ENCODE results near the gene TMEM161A. TPM values are rescaled to one million over a fixed set of nuclear protein-coding genes. Genes with fewer than 3 reads are reported as not detected.

Gene TMEM161A
- total and polyA plus RNA-seq, 2 donors (not counting 1 experiment from before 2014, with no cell fraction given) = 23.6 to 44.0 TPM

DNA sequence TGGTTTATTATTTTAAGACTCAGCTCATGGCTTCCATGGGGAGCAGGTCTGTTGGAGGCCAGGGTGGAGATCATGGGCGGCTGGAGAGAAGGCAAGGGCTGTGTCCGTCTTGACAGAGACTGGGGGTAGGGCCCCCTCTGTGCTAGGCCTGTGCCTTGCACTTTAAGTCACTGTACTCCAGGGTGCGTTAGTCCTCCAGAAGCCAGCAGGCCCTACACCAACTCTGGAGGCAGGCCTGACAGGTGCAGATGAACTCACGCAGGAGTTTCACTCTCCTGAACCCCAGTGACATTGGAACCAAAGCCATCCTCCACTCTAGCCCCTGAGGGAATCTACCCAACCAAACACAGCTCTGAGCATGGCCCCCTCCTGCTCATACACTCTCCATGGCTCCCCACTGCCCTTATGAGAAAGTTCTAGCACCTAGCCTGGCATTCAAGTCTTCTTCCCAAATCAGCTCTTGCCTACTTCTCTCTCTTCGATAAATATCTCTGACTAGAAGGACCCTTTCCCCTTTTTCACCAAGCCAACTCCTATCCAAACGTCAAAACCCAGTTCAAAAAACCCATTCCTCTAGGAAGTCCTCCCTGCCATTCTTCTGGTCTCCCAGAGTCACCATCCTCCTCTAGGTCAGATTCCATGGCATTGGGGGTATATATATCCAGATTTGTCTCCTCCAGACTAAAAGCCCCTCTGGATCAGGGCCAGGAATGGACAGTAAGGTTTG is 16.7 kb upstream of the TMEM161A start:
- peaks cover 60% of the 10 kb centered on the region for H3K4me1 Mint-ChIP-seq
- Histone ChIP-seq H3K79me2 (ENCODE audit: control insufficient read depth, insufficient read depth, low read length) (no peaks in the 10 kb centered on the region), H3K4me1 (ENCODE audit: control insufficient read depth in 2 of 2, insufficient read depth in 2 of 2, low read length in 2 of 2) (peaks cover 30 to 56% of the 10 kb centered on the region in 2 donors)

More for the DNA sequence above, 16.7 kb upstream of the TMEM161A start:
- Mint-ChIP-seq H3K9me3 (ENCODE audit: insufficient read depth) (peaks cover 3% of the 10 kb centered on the region), H3K4me3 (peak overlapping the region; percentile 16), H3K27ac (peak overlapping the region; percentile 50), H3K27me3 (no peaks in the 10 kb centered on the region)
- Histone ChIP-seq H4K20me1 (ENCODE audit: control insufficient read depth, insufficient read depth, low read length, poor library complexity, severe bottlenecking) (no peaks in the 10 kb centered on the region), H3K9ac (ENCODE audit: low read length) (peak overlapping the region; percentile 3), H3K27me3 (replicated peaks in 1 of 4; ENCODE audit: control extremely low read depth in 1 of 4, control insufficient read depth in 3 of 4, insufficient read depth in 4 of 4, low read length in 3 of 4) (no peaks in the 10 kb centered on the region), H3K36me3 (replicated peaks in 1 of 2; ENCODE audit: control extremely low read depth in 1 of 2, control insufficient read depth in 1 of 2, extremely low read depth in 1 of 2, insufficient read depth in 2 of 2, low read length in 1 of 2) (no peaks in the 10 kb centered on the region), H2AFZ (ENCODE audit: insufficient read depth, low read depth, low read length, poor library complexity, severe bottlenecking) (no peak overlapping the region), H3K9me3 (ENCODE audit: control extremely low read depth in 1 of 3, control insufficient read depth in 2 of 3, insufficient read depth in 1 of 3, low read length in 2 of 3) (peaks cover 0 to 6% (median 6%) of the 10 kb centered on the region in 3 donors), H3K27ac (ENCODE audit: low read length in 2 of 2) (no peak overlapping the region), H3K4me3 (ENCODE audit: control extremely low read depth in 1 of 5, extremely low read depth in 1 of 5, insufficient read depth in 1 of 5, low read depth in 2 of 5, low read length in 4 of 5) (peak overlapping the region in 1 of 5 experiments; percentile 10), H3K4me2 (replicated peaks; ENCODE audit: low read depth, low read length, poor library complexity, severe bottlenecking) (peak overlapping the region; percentile 52)
- CTCF ChIA-PET = interaction anchor here (1.7 to 5.1 kb wide), 3 partner anchors 8 to 19 kb away, joined by 5 to 63 read pairs (median 26); partner anchors contain the start of gene MEF2B
- intact Hi-C loops (cut with micrococcal nuclease) = no loop called here
- POLR2A ChIA-PET = no interaction called here
- 74% methylated on average over 6 of the region's 6 CpGs for WGBS (ENCODE audit: insufficient coverage)
- no peak for TF ChIP-seq CTCF (IDR thresholded peaks at IDR 0.05)
- TF ChIP-seq EZH2 (IDR thresholded peaks at IDR 0.05; ENCODE audit: borderline replicate concordance, insufficient read depth, low read depth, low read length, poor library complexity, severe bottlenecking) = no peak
- ATAC-seq (ENCODE audit: low read depth) (no peak), DNase-seq (no peak)
